Measurements from ENCODE around the gene GTPBP6.
"Not testable (repeated sequence)": the region's sequence is repeated elsewhere in the genome, so short reads cannot be mapped to it uniquely, and the experiment has no call there.

Gene GTPBP6

GRCh38 chrX:259692-260355 lies 58.8 kb downstream of the GTPBP6 start:
- Histone ChIP-seq H3K27me3 (ENCODE audit: control insufficient read depth, insufficient read depth, low read length) (no peaks in the 10 kb centered on the region), H3K9ac (ENCODE audit: low read length) (no peak overlapping the region), H3K9me3 (ENCODE audit: control insufficient read depth, low read depth, low read length) (no peaks in the 10 kb centered on the region), H3K4me3 (ENCODE audit: low read length) (no peak overlapping the region), H3K27ac (ENCODE audit: low read length) (no peak overlapping the region), H3K4me1 (ENCODE audit: control insufficient read depth, low read depth, low read length) (peaks cover 6% of the 10 kb centered on the region), H3K36me3 (ENCODE audit: control insufficient read depth, low read depth, low read length) (no peaks in the 10 kb centered on the region)

GRCh38 chrX:258291-259040 lies 60.1 kb downstream of the GTPBP6 start:
- Histone ChIP-seq H3K9me3 (ENCODE audit: control insufficient read depth, low read depth, low read length) (no peaks in the 10 kb centered on the region), H3K9ac (ENCODE audit: low read length) (no peak overlapping the region), H3K27ac (ENCODE audit: low read length) (no peak overlapping the region), H3K4me1 (ENCODE audit: control insufficient read depth, low read depth, low read length) (peaks cover 6% of the 10 kb centered on the region), H3K4me3 (ENCODE audit: low read length) (no peak overlapping the region), H3K27me3 (ENCODE audit: control insufficient read depth, insufficient read depth, low read length) (no peaks in the 10 kb centered on the region), H3K36me3 (ENCODE audit: control insufficient read depth, low read depth, low read length) (no peaks in the 10 kb centered on the region)

- Histone ChIP-seq H3K27ac (ENCODE audit: low read length) (no peak overlapping the region), H3K4me3 (ENCODE audit: low read length) (no peak overlapping the region), H3K9me3 (ENCODE audit: control insufficient read depth, low read depth, low read length) (no peaks in the 10 kb centered on the region)
Observed at GRCh38 chrX:257681-258289, 60.8 kb downstream of the GTPBP6 start.

GRCh38 chrX:257054-257453 lies 61.5 kb downstream of the GTPBP6 start:
- not testable (repeated sequence) for H3K9me3 ChIP-seq (ENCODE audit: control insufficient read depth, low read depth, low read length); H3K27ac ChIP-seq (ENCODE audit: low read length); H3K36me3 ChIP-seq (ENCODE audit: control insufficient read depth, low read depth, low read length); H3K27me3 ChIP-seq (ENCODE audit: control insufficient read depth, insufficient read depth, low read length); H3K9ac ChIP-seq (ENCODE audit: low read length); H3K4me1 ChIP-seq (ENCODE audit: control insufficient read depth, low read depth, low read length); H3K4me3 ChIP-seq (ENCODE audit: low read length)

More at GRCh38 chrX:257681-258289, 60.8 kb downstream of the GTPBP6 start:
- no peaks in the 10 kb centered on the region for H3K36me3 ChIP-seq (ENCODE audit: control insufficient read depth, low read depth, low read length)
- H3K9ac ChIP-seq (ENCODE audit: low read length), result no peak overlapping the region
- peaks cover 6% of the 10 kb centered on the region for H3K4me1 ChIP-seq (ENCODE audit: control insufficient read depth, low read depth, low read length)
- no peaks in the 10 kb centered on the region for H3K27me3 ChIP-seq (ENCODE audit: control insufficient read depth, insufficient read depth, low read length)

GRCh38 chrX:255923-256331 lies 62.7 kb downstream of the GTPBP6 start:
- Histone ChIP-seq H3K27me3 (ENCODE audit: control insufficient read depth, insufficient read depth, low read length) (no peaks in the 10 kb centered on the region), H3K9me3 (ENCODE audit: control insufficient read depth, low read depth, low read length) (no peaks in the 10 kb centered on the region), H3K36me3 (ENCODE audit: control insufficient read depth, low read depth, low read length) (no peaks in the 10 kb centered on the region), H3K27ac (ENCODE audit: low read length) (no peak overlapping the region), H3K4me1 (ENCODE audit: control insufficient read depth, low read depth, low read length) (peaks cover 6% of the 10 kb centered on the region), H3K4me3 (ENCODE audit: low read length) (no peak overlapping the region), H3K9ac (ENCODE audit: low read length) (no peak overlapping the region)

Measured in iPS-18a (cell line).